Tibial nerve (tissue), 3 donors: ENCODE results near the gene TP53AIP1.

Source experiments
- POLR2A ChIP-seq, 2 donors: fragments of 450-650 bp; IDR thresholded peaks; one replicate each; pipeline ENCODE4 v1.6.1; 2017; ENCODE audit warnings: antibody characterized with exemption in 2 of 2, mild to moderate bottlenecking in 2 of 2, moderate library complexity in 2 of 2
- TF ChIP-seq, protein P1 (sequence below), 5 experiments: fragments of 200-600 bp in 3 of 5; fragments of 450-650 bp in 2 of 5; sonication (generic) in 3 of 5; IDR thresholded peaks; one replicate each; pipeline ENCODE4 v1.5.1; 2016 to 2019; ENCODE audit warnings: antibody characterized with exemption in 5 of 5, mild to moderate bottlenecking in 3 of 5, moderate library complexity in 2 of 5

DNA sequence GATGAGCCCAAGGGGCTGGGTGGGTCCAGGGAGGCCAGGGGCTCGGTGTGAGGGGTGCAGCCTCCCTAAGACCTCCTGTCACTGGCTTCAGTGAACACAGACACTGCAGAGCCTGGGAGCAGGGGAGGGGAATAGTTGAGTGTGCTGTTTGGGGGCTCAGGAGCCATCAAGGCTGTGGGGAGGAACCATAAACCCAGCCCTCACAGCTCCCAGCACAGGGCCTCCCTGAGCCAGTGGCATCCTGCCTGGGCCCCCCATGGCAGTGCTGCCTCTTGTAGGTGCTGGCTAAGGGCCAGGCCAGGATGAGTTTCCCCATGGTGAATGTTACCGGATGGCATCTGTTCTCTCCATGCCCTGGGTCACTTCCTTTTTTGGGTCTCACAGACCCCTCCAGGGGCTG is 26.0 kb downstream of the TP53AIP1 start:
- no peak for TF ChIP-seq POLR2A (IDR thresholded peaks at IDR 0.05)
- TF ChIP-seq, protein P1, sequence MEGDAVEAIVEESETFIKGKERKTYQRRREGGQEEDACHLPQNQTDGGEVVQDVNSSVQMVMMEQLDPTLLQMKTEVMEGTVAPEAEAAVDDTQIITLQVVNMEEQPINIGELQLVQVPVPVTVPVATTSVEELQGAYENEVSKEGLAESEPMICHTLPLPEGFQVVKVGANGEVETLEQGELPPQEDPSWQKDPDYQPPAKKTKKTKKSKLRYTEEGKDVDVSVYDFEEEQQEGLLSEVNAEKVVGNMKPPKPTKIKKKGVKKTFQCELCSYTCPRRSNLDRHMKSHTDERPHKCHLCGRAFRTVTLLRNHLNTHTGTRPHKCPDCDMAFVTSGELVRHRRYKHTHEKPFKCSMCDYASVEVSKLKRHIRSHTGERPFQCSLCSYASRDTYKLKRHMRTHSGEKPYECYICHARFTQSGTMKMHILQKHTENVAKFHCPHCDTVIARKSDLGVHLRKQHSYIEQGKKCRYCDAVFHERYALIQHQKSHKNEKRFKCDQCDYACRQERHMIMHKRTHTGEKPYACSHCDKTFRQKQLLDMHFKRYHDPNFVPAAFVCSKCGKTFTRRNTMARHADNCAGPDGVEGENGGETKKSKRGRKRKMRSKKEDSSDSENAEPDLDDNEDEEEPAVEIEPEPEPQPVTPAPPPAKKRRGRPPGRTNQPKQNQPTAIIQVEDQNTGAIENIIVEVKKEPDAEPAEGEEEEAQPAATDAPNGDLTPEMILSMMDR (IDR thresholded peaks at IDR 0.05): no peak
